ENCODE data around the gene CIDEB. TPM values are rescaled to one million over a fixed set of nuclear protein-coding genes. Genes with fewer than 3 reads are reported as not detected.

Gene CIDEB
- total RNA-seq, 1 experiment from 2014 or later = 0.22 TPM

- H3K4me3 ChIP-seq (replicated peaks in 1 of 2; ENCODE audit: low read depth in 1 of 2, low read length in 2 of 2) = no peak overlapping the region
- ChIA-PET POLR2A (no interaction called here), RAD21 (ENCODE audit: low non-redundant PET in 1 of 2, low total read pairs in 2 of 2, uncharacterized antibody in 2 of 2, unreplicated experiment in 2 of 2) (no interaction called here), CTCF (interaction anchor here (1.2 kb wide), 1 partner anchor 94 kb away, joined by 6 read pairs; no protein-coding TSS in a partner anchor)
- H3K27me3 ChIP-seq (ENCODE audit: insufficient read depth, low read length) = no peaks in the 10 kb centered on the region
- no TSS peak for BruUV-seq (replicated peaks)
- no peaks in the 10 kb centered on the region for H3K36me3 ChIP-seq (ENCODE audit: control insufficient read depth in 1 of 2, insufficient read depth in 2 of 2, low read length in 2 of 2)
- no peaks in the 10 kb centered on the region for H3K9me2 ChIP-seq (ENCODE audit: insufficient read depth)
- H4K20me1 ChIP-seq (ENCODE audit: insufficient read depth) = no peaks in the 10 kb centered on the region
- no peak overlapping the region for H3K27ac ChIP-seq (ENCODE audit: low read depth, low read length)
- peaks cover 4 to 12% of the 10 kb centered on the region in 2 experiments for H3K4me1 ChIP-seq (ENCODE audit: control insufficient read depth in 1 of 2, insufficient read depth in 2 of 2, low read length in 2 of 2)
- no peak for DNase-seq (ENCODE audit: low read depth, low spot score)
- no peak overlapping the region for H2AFZ ChIP-seq (ENCODE audit: low read depth, low read length, poor library complexity, severe bottlenecking)
- TF ChIP-seq POLR2AphosphoS5 (IDR thresholded peaks at IDR 0.05; ENCODE audit: low read depth, low read length) (no peak), POLR2A (IDR thresholded peaks at IDR 0.05; ENCODE audit: borderline replicate concordance, extremely low read depth, insufficient read depth, insufficient read length) (no peak), CEBPB (IDR thresholded peaks at IDR 0.05; ENCODE audit: low read depth) (no peak), ZNF274 (IDR thresholded peaks at IDR 0.05; ENCODE audit: low read depth, low read length) (no peak), EGR1 (IDR thresholded peaks at IDR 0.05; ENCODE audit: low read depth) (no peak), CBX3 (IDR thresholded peaks at IDR 0.05; ENCODE audit: low read depth) (no peak)
- no peaks in the 10 kb centered on the region for H3K79me2 ChIP-seq (ENCODE audit: insufficient read depth, low read length)
- intact Hi-C loops (cut with micrococcal nuclease) = no loop called here
- no peak overlapping the region for H3K9ac ChIP-seq (ENCODE audit: low read length)
- ATAC-seq = no peak
- no peak overlapping the region for H3K4me2 ChIP-seq (ENCODE audit: low read length)
- no peaks in the 10 kb centered on the region for H3K9me3 ChIP-seq (ENCODE audit: control insufficient read depth in 1 of 2, insufficient read depth in 1 of 2, low read depth in 1 of 2, low read length in 2 of 2)
Observed at GRCh38 chr14:24337824-24338175, 30.0 kb upstream of the CIDEB start.

- Histone ChIP-seq H3K79me2 (ENCODE audit: insufficient read depth, low read length) (no peaks in the 10 kb centered on the region), H3K9me3 (ENCODE audit: control insufficient read depth in 1 of 2, insufficient read depth in 1 of 2, low read depth in 1 of 2, low read length in 2 of 2) (no peaks in the 10 kb centered on the region), H3K27me3 (ENCODE audit: insufficient read depth, low read length) (no peaks in the 10 kb centered on the region), H3K9me2 (ENCODE audit: insufficient read depth) (no peaks in the 10 kb centered on the region), H4K20me1 (ENCODE audit: insufficient read depth) (no peaks in the 10 kb centered on the region), H3K9ac (ENCODE audit: low read length) (no peak overlapping the region), H3K27ac (ENCODE audit: low read depth, low read length) (no peak overlapping the region), H3K36me3 (ENCODE audit: control insufficient read depth in 1 of 2, insufficient read depth in 2 of 2, low read length in 2 of 2) (no peaks in the 10 kb centered on the region), H3K4me2 (ENCODE audit: low read length) (no peak overlapping the region), H3K4me3 (replicated peaks in 1 of 2; ENCODE audit: low read depth in 1 of 2, low read length in 2 of 2) (no peak overlapping the region), H2AFZ (ENCODE audit: low read depth, low read length, poor library complexity, severe bottlenecking) (no peak overlapping the region), H3K4me1 (ENCODE audit: control insufficient read depth in 1 of 2, insufficient read depth in 2 of 2, low read length in 2 of 2) (peaks cover 4 to 12% of the 10 kb centered on the region in 2 experiments)
- ChIA-PET POLR2A (no interaction called here), RAD21 (ENCODE audit: low non-redundant PET in 1 of 2, low total read pairs in 2 of 2, uncharacterized antibody in 2 of 2, unreplicated experiment in 2 of 2) (no interaction called here), CTCF (interaction anchor here (1.1 to 1.2 kb wide), 2 partner anchors 94 to 105 kb away, joined by 3 to 6 read pairs; no protein-coding TSS in a partner anchor)
- ATAC-seq = no peak
- BruUV-seq (replicated peaks) = no TSS peak
- DNase-seq (ENCODE audit: low read depth, low spot score) = no peak
- intact Hi-C loops (cut with micrococcal nuclease) = no loop called here
- no peak for TF ChIP-seq YY1 (IDR thresholded peaks at IDR 0.05; ENCODE audit: extremely low read depth, insufficient replicate concordance, low read depth, low read length)
- TF ChIP-seq ZBTB33 (IDR thresholded peaks at IDR 0.05; ENCODE audit: extremely low read depth, insufficient replicate concordance, low read length) = no peak
- TF ChIP-seq CBX3 (IDR thresholded peaks at IDR 0.05; ENCODE audit: low read depth) = no peak
- no peak for TF ChIP-seq POLR2AphosphoS5 (IDR thresholded peaks at IDR 0.05; ENCODE audit: low read depth, low read length)
- TF ChIP-seq EZH2phosphoT487 (IDR thresholded peaks at IDR 0.05; ENCODE audit: borderline replicate concordance) = no peak
- TF ChIP-seq ZFX (IDR thresholded peaks at IDR 0.05) = no peak
- TF ChIP-seq EGR1 (IDR thresholded peaks at IDR 0.05; ENCODE audit: low read depth) = no peak
- no peak for TF ChIP-seq JUND (IDR thresholded peaks at IDR 0.05)
- TF ChIP-seq ZNF274 (IDR thresholded peaks at IDR 0.05; ENCODE audit: low read depth, low read length) = no peak
- no peak for TF ChIP-seq MAX (IDR thresholded peaks at IDR 0.05)
- no peak for TF ChIP-seq EZH2 (IDR thresholded peaks at IDR 0.05)
- no peak for TF ChIP-seq SP1 (IDR thresholded peaks at IDR 0.05; ENCODE audit: low read depth)
- no peak for TF ChIP-seq SIN3A (IDR thresholded peaks at IDR 0.05; ENCODE audit: low read depth)
- no peak for TF ChIP-seq ELF1 (IDR thresholded peaks at IDR 0.05; ENCODE audit: borderline replicate concordance, low read depth)
- TF ChIP-seq CTCF (IDR thresholded peaks at IDR 0.05 in 2 of 3, conservative IDR thresholded peaks at IDR 0.05 in 1 of 3; ENCODE audit: borderline replicate concordance in 1 of 3, insufficient read depth in 1 of 3, low read depth in 2 of 3, low read length in 2 of 3) = no peak
- TF ChIP-seq FOSL1 (IDR thresholded peaks at IDR 0.05; ENCODE audit: low read depth) = no peak
Observed at GRCh38 chr14:24337144-24337823, 29.5 kb upstream of the CIDEB start.

All from HCT116 (cell line).